Measurements from ENCODE around the gene UXS1. TPM values are rescaled to one million over a fixed set of nuclear protein-coding genes. Genes with fewer than 3 reads are reported as not detected.
A peak's percentile ranks its signal among the peaks of the same experiment; 100 is the strongest.

UXS1 gene
- total and polyA plus RNA-seq, 7 donors, result 8.4 to 59.8 (median 21.3) TPM

- Histone ChIP-seq H3K4me3 (no peak overlapping the region), H3K4me1 (peaks cover 0 to 19% (median 13%) of the 10 kb centered on the region in 4 donors), H3K9me3 (no peaks in the 10 kb centered on the region), H3K27ac (peak overlapping the region; percentile 21 to 61 (median 52)), H3K27me3 (no peaks in the 10 kb centered on the region), H3K36me3 (no peaks in the 10 kb centered on the region)
- 34 to 64% methylated on average over 3 of the region's 3 CpGs for WGBS, 2 donors
- TF ChIP-seq POLR2A (IDR thresholded peaks at IDR 0.05), result no peak
- TF ChIP-seq CTCF (IDR thresholded peaks at IDR 0.05), result no peak
- no peak for TF ChIP-seq POLR2AphosphoS5 (IDR thresholded peaks at IDR 0.05)
- TF ChIP-seq EP300 (IDR thresholded peaks at IDR 0.05), result no peak
- no peak for DNase-seq
- intact Hi-C loops (cut with DNase I), result no loop called here
These were observed 10.9 kb downstream of the UXS1 start for GRCh38 chr2:106183101-106183696.

- DNase-seq, result no peak
- H3K36me3 ChIP-seq, result no peaks in the 10 kb centered on the region
- H3K4me1 ChIP-seq, result peaks cover 0 to 19% (median 13%) of the 10 kb centered on the region in 4 donors
- WGBS, 2 donors, result 94% methylated on average over 10 of the region's 10 CpGs
- no peak overlapping the region for H3K4me3 ChIP-seq
- no peaks in the 10 kb centered on the region for H3K27me3 ChIP-seq
- no peaks in the 10 kb centered on the region for H3K9me3 ChIP-seq
- TF ChIP-seq EP300 (IDR thresholded peaks at IDR 0.05), result no peak
- TF ChIP-seq POLR2AphosphoS5 (IDR thresholded peaks at IDR 0.05), result no peak
- no peak for TF ChIP-seq CTCF (IDR thresholded peaks at IDR 0.05)
- TF ChIP-seq POLR2A (IDR thresholded peaks at IDR 0.05), result no peak
- no peak overlapping the region for H3K27ac ChIP-seq
- intact Hi-C loops (cut with DNase I), result no loop called here
These were observed 13.0 kb downstream of the UXS1 start for GRCh38 chr2:106181064-106181463.

GRCh38 chr2:106180602-106181001 lies 13.5 kb downstream of the UXS1 start:
- Histone ChIP-seq H3K27ac (no peak overlapping the region), H3K9me3 (no peaks in the 10 kb centered on the region), H3K36me3 (no peaks in the 10 kb centered on the region), H3K27me3 (no peaks in the 10 kb centered on the region), H3K4me1 (peaks cover 0 to 19% (median 13%) of the 10 kb centered on the region in 4 donors), H3K4me3 (no peak overlapping the region)
- 69 to 89% methylated on average over 5 of the region's 5 CpGs for WGBS, 2 donors
- TF ChIP-seq POLR2A (IDR thresholded peaks at IDR 0.05), result no peak
- TF ChIP-seq POLR2AphosphoS5 (IDR thresholded peaks at IDR 0.05), result no peak
- no peak for TF ChIP-seq CTCF (IDR thresholded peaks at IDR 0.05)
- no peak for TF ChIP-seq EP300 (IDR thresholded peaks at IDR 0.05)
- intact Hi-C loops (cut with DNase I), result no loop called here
- no peak for DNase-seq

GRCh38 chr2:106178716-106179115 lies 15.4 kb downstream of the UXS1 start:
- Histone ChIP-seq H3K4me1 (peaks cover 0 to 28% (median 19%) of the 10 kb centered on the region in 4 donors), H3K4me3 (no peak overlapping the region), H3K27me3 (no peaks in the 10 kb centered on the region), H3K36me3 (no peaks in the 10 kb centered on the region), H3K9me3 (no peaks in the 10 kb centered on the region), H3K27ac (no peak overlapping the region)
- 86 to 91% methylated on average over 7 of the region's 7 CpGs for WGBS, 2 donors
- no peak for DNase-seq
- no peak for TF ChIP-seq POLR2A (IDR thresholded peaks at IDR 0.05)
- no peak for TF ChIP-seq POLR2AphosphoS5 (IDR thresholded peaks at IDR 0.05)
- TF ChIP-seq CTCF (IDR thresholded peaks at IDR 0.05), result no peak
- no peak for TF ChIP-seq EP300 (IDR thresholded peaks at IDR 0.05)
- intact Hi-C loops (cut with DNase I), result no loop called here

- 95 to 98% methylated on average over 4 of the region's 4 CpGs for WGBS, 2 donors
- no peak for TF ChIP-seq CTCF (IDR thresholded peaks at IDR 0.05)
- TF ChIP-seq POLR2A (IDR thresholded peaks at IDR 0.05), result no peak
- TF ChIP-seq EP300 (IDR thresholded peaks at IDR 0.05), result no peak
- TF ChIP-seq POLR2AphosphoS5 (IDR thresholded peaks at IDR 0.05), result no peak
- intact Hi-C loops (cut with DNase I), result no loop called here
These were observed 16.5 kb downstream of the UXS1 start for GRCh38 chr2:106177581-106177980.

More at GRCh38 chr2:106177581-106177980, 16.5 kb downstream of the UXS1 start:
- Histone ChIP-seq H3K4me3 (no peak overlapping the region), H3K4me1 (peaks cover 0 to 17% (median 9%) of the 10 kb centered on the region in 4 donors), H3K27me3 (no peaks in the 10 kb centered on the region), H3K9me3 (no peaks in the 10 kb centered on the region), H3K27ac (no peak overlapping the region), H3K36me3 (no peaks in the 10 kb centered on the region)
- no peak for DNase-seq

Measured in sigmoid colon (tissue), 7 donors.